VCaP (cell line): Measurements from ENCODE around the gene ATP8B1.
"Not testable (repeated sequence)": the region's sequence is repeated elsewhere in the genome, so short reads cannot be mapped to it uniquely, and the experiment has no call there.

Experiments
- H3K27ac ChIP-seq: fragments of 450-650 bp; 2 replicates; pipeline ENCODE4 v1.5.1; 2017
- CTCF ChIP-seq: fragments of 450-650 bp; conservative IDR thresholded peaks from 2 replicates; pipeline ENCODE4 v1.5.1; 2017; ENCODE audit warnings: mild to moderate bottlenecking, moderate library complexity

Gene ATP8B1

DNA sequence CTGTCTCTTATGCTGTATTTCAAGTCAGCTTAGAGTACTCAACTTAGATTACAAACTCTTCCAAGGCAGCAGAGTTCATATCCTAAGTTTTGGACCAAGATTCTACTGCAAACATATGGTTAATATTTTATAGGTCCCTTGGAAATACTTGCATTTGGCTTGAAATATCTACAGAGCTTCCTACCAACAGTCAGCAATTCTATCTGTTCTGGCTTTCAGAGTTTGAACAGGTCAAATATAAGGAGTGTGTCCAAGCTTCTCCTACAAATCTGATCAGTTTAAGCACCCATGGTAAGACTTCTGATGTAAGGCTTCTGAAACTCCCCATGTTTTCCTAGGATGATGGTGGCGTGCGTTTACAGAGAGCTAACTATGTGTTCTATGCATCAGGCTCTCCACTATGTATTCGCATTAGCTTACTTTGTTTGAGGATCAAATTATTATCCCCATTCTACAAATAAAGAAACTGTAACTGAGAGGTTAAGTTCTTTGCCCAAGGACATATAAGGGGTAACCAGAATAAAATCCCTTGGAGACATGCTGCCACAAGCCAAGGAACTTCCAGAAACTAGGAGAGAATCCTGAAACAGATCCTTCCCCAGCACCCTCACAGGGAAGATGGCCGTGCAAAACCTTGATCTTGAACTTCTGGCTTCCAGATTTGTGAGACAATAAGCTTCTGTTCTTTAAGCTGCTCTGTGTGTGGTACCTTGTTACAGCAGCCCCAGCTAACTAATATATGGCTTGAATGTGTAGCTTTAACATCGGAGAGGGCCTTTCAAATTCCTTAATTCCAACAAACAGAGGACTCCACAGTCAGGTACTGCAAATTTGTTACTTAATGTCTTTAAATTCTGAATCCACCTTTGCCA, 55.1 kb downstream of the ATP8B1 start:
- H3K27ac ChIP-seq, result peak overlapping the region; percentile 77
- TF ChIP-seq CTCF, result no peak

DNA sequence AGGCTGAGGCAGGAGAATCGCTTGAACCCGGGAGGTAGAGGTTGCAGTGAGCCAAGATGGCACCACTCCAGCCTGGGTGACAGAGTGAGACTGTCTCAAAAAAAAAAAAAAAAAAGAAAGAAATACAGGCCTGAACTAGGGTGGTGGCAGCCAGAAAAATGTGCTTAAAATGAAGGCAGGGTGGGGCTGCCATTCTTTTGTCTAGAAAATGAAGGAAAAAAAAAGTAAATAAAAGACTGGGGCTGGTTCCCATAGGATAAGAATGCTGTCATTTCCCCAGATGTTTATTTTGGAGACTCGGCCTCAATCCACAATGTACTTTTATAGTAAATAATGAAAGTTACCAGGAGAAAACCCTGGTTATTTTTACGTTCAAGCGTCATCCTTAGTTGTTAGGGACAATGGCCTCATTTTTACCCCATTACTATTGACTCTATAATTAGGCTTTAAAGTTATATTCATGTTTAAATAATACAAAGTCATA, 58.9 kb downstream of the ATP8B1 start:
- peak overlapping the region; percentile 48 for H3K27ac ChIP-seq

GRCh38 chr18:57743008-57743407, 60.1 kb downstream of the ATP8B1 start:
- no peak for TF ChIP-seq CTCF
- no peak overlapping the region for H3K27ac ChIP-seq

More for the DNA sequence above, 58.9 kb downstream of the ATP8B1 start:
- no peak for TF ChIP-seq CTCF

- no peak overlapping the region for H3K27ac ChIP-seq
- no peak for TF ChIP-seq CTCF
Observed at GRCh38 chr18:57741273-57741672, 61.8 kb downstream of the ATP8B1 start.

DNA sequence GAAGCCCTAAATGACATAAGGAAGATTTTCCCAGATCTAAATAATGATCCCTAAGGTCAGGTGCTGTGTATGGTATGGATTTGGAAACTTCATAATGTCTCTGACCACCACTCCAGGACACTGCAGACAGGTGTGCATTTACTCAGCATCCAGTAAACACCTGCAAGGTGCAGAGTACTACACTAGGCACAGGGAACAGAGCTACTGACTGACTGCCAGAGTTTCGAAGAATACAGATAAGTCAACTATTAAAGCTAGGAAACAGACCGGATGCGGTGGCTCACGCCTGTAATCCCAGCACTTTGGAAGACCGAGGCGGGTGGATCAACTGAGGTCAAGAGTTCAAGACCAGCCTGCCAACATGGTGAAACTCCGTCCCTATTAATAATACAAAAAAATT, 65.0 kb downstream of the ATP8B1 start:
- TF ChIP-seq CTCF, result no peak

GRCh38 chr18:57737400-57738060, 65.6 kb downstream of the ATP8B1 start:
- no peak overlapping the region for H3K27ac ChIP-seq
- no peak for TF ChIP-seq CTCF

More for the DNA sequence above, 65.0 kb downstream of the ATP8B1 start:
- H3K27ac ChIP-seq, result no peak overlapping the region

DNA sequence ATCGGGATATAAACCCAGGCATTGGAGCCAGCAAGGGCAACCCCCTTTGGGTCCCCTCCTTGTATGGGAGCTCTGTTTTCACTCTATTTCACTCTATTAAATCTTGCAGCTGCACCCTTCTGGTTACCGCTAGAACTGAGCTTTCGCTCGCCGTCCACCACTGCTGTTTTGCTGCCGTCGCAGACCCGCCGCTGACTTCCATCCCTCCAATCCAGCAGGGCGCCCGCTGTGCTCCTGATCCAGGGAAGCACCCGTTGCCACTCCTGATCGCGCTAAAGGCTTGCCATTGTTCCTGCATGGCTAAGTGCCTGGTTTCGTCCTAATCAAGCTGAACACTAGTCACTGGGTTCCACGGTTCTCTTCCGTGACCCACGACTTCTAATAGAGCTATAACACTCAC, 68.1 kb downstream of the ATP8B1 start:
- not testable (repeated sequence) for H3K27ac ChIP-seq
